Neural progenitor cell (in vitro differentiated cells): ENCODE data around the gene FBXO44.

Source experiments
- EZH2 ChIP-seq: fragments of 200-600 bp; sonication (generic); IDR thresholded peaks from 2 replicates; pipeline ENCODE4 v1.6.1; 2017; ENCODE audit warnings: antibody characterized with exemption, mild to moderate bottlenecking, moderate library complexity
- EZH2phosphoT487 ChIP-seq: fragments of 200-600 bp; sonication (generic); IDR thresholded peaks from 2 replicates; pipeline ENCODE4 v1.6.1; 2017; ENCODE audit warnings: antibody characterized with exemption
- TF ChIP-seq, protein P1 (sequence below): fragments of 200-600 bp; sonication (generic); IDR thresholded peaks from 2 replicates; pipeline ENCODE4 v1.5.1; 2017; ENCODE audit warnings: antibody characterized with exemption, mild to moderate bottlenecking

DNA sequence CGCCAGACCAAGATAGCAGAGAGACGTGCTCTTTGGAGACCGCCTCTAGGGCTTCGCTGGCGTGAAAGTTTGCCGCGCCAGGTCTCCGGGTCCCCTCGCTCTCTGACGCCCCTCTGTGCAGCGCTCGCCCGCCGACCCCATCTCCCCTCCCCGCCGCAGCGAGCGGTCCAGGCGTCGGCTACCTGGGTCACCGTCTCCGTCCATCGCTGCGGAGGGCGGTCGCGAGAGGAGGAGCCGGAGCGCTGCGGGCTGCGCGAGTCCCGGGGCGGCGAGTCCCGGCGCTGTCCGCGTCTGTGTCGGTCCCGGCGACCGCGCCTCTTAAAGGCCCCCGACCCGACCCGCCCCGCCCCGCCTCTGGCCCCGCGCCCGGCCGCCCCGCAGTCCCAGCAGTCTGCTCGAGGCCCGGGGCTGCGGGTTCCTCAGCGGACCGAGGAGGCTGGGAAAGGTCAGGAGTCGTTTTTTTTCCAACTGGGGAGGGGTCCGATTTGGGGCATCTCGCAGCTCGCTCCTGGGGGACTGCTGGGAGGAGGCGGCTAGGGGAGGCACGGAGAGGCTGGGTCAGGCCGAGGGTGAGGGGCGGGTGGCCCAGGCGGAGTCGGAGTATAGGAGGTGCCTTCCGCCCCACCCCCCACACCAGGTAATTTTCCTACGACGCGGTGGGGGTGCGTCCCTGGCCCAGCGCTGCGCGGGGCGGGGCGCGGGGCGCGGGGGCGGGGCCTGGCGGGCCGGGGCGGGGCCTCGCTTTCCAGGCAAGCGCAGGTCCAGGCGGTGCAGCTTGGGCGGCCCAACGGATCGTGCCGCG is at the start of gene FBXO44, which contains the start of gene FBXO2:
- TF ChIP-seq EZH2 (no peak), EZH2phosphoT487 (no peak)
- TF ChIP-seq, protein P1, sequence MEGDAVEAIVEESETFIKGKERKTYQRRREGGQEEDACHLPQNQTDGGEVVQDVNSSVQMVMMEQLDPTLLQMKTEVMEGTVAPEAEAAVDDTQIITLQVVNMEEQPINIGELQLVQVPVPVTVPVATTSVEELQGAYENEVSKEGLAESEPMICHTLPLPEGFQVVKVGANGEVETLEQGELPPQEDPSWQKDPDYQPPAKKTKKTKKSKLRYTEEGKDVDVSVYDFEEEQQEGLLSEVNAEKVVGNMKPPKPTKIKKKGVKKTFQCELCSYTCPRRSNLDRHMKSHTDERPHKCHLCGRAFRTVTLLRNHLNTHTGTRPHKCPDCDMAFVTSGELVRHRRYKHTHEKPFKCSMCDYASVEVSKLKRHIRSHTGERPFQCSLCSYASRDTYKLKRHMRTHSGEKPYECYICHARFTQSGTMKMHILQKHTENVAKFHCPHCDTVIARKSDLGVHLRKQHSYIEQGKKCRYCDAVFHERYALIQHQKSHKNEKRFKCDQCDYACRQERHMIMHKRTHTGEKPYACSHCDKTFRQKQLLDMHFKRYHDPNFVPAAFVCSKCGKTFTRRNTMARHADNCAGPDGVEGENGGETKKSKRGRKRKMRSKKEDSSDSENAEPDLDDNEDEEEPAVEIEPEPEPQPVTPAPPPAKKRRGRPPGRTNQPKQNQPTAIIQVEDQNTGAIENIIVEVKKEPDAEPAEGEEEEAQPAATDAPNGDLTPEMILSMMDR = no peak
